B cell (primary cell): Measurements from ENCODE around the gene HTR3E. TPM values are rescaled to one million over a fixed set of nuclear protein-coding genes. Genes with fewer than 3 reads are reported as not detected.

ENCODE experiments used
- ATAC-seq: fragments of 200-7000 bp; cut with Tn5 transposase; one replicate; pipeline ENCODE4 v1.10.0; 2021; ENCODE audit warnings: low read depth, mild to moderate bottlenecking, moderate number of reproducible peaks, moderate library complexity
- CTCF ChIA-PET: fragments of 350-600 bp; sonication (Branson Sonifier 250); formaldehyde crosslinking; loops from one replicate; lab custom pipeline; 2021; ENCODE audit warnings: antibody characterized with exemption, inconsistent platforms; lab: Charles Lee
- POLR2A ChIA-PET: fragments of 350-600 bp; sonication (Branson Sonifier 250); formaldehyde crosslinking; loops from one replicate; lab custom pipeline; 2021; ENCODE audit warnings: antibody characterized with exemption; lab: Charles Lee
- DNase-seq: peaks from one replicate; pipeline ENCODE4 v3.0.0; 2013
- H2AFZ ChIP-seq: 2 replicates; pipeline ENCODE4 v1.6.1; 2012; ENCODE audit warnings: mild to moderate bottlenecking, low read depth, low read length; ENCODE audit not compliant: insufficient read depth, poor library complexity, severe bottlenecking
- H3K27ac ChIP-seq, 2 donors: 1 replicate in 1 of 2; 2 replicates in 1 of 2; pipeline ENCODE4 v1.5.1; 2012 to 2013; ENCODE audit warnings: low read length in 2 of 2, mild to moderate bottlenecking in 2 of 2, moderate library complexity in 1 of 2
- H3K27me3 ChIP-seq, 4 experiments: fragments of 200-600 bp in 1 of 4; sonication (generic) in 1 of 4; replicated peaks in 1 of 4; 1 replicate in 2 of 4; 2 replicates in 2 of 4; pipeline versions ENCODE4 v1.6.1 to v1.7.0; 2013 to 2016; ENCODE audit warnings: low read length in 3 of 4, mild to moderate bottlenecking in 2 of 4, mixed read lengths in 1 of 4, moderate library complexity in 1 of 4; ENCODE audit not compliant: insufficient read depth in 4 of 4, control insufficient read depth in 3 of 4; ENCODE audit errors: control extremely low read depth in 1 of 4
- H3K36me3 ChIP-seq, 2 experiments: replicated peaks in 1 of 2; 1 replicate in 1 of 2; 2 replicates in 1 of 2; pipeline versions ENCODE4 v1.6.1 to v1.7.1; 2013; ENCODE audit warnings: low read length in 1 of 2; ENCODE audit not compliant: insufficient read depth in 2 of 2, control insufficient read depth in 1 of 2; ENCODE audit errors: control extremely low read depth in 1 of 2, extremely low read depth in 1 of 2
- H3K4me1 ChIP-seq, 2 donors: fragments of 200-600 bp in 1 of 2; sonication (generic) in 1 of 2; 1 replicate in 1 of 2; 2 replicates in 1 of 2; pipeline versions ENCODE4 v1.5.1 to v1.6.1; 2013 to 2017; ENCODE audit warnings: low read length in 2 of 2; ENCODE audit not compliant: control insufficient read depth in 2 of 2, insufficient read depth in 2 of 2
- H3K4me2 ChIP-seq: replicated peaks from 2 replicates; pipeline ENCODE3; 2012; ENCODE audit warnings: mild to moderate bottlenecking, low read depth, low read length; ENCODE audit not compliant: poor library complexity, severe bottlenecking
- H3K4me3 ChIP-seq, 5 experiments: fragments of 200-600 bp in 1 of 5; sonication (generic) in 1 of 5; 1 replicate in 3 of 5; 2 replicates in 2 of 5; pipeline versions ENCODE4 v1.5.1 to v1.7.0; 2011 to 2016; ENCODE audit warnings: low read length in 4 of 5, mild to moderate bottlenecking in 4 of 5, low read depth in 2 of 5, control low read depth in 1 of 5, moderate library complexity in 1 of 5; ENCODE audit not compliant: insufficient read depth in 1 of 5; ENCODE audit errors: control extremely low read depth in 1 of 5, extremely low read depth in 1 of 5
- H3K79me2 ChIP-seq: fragments of 200-600 bp; sonication (generic); one replicate; pipeline ENCODE4 v1.6.0; 2016; ENCODE audit warnings: low read length; ENCODE audit not compliant: control insufficient read depth, insufficient read depth
- H3K9ac ChIP-seq: fragments of 200-600 bp; sonication (generic); 2 replicates; pipeline ENCODE4 v1.6.1; 2017; ENCODE audit warnings: mild to moderate bottlenecking, low read length, moderate library complexity
- H3K9me3 ChIP-seq, 3 donors: one replicate each; pipeline versions ENCODE4 v1.6.1 to v1.7.1; 2013; ENCODE audit warnings: low read length in 2 of 3; ENCODE audit not compliant: control insufficient read depth in 2 of 3, insufficient read depth in 1 of 3; ENCODE audit errors: control extremely low read depth in 1 of 3
- H4K20me1 ChIP-seq: 2 replicates; pipeline ENCODE4 v1.6.0; 2012; ENCODE audit warnings: mild to moderate bottlenecking, low read length; ENCODE audit not compliant: insufficient read depth, control insufficient read depth, poor library complexity, severe bottlenecking
- H3K27ac Mint-ChIP-seq: one replicate; pipeline ENCODE4 v1.8.0; 2021; ENCODE audit warnings: mixed read lengths
- H3K27me3 Mint-ChIP-seq: one replicate; pipeline ENCODE4 v1.8.0; 2021; ENCODE audit warnings: mixed read lengths
- H3K4me1 Mint-ChIP-seq: one replicate; pipeline ENCODE4 v1.8.0; 2021; ENCODE audit warnings: mixed read lengths
- H3K4me3 Mint-ChIP-seq: one replicate; pipeline ENCODE4 v1.8.0; 2021; ENCODE audit warnings: mixed read lengths
- H3K9me3 Mint-ChIP-seq: one replicate; pipeline ENCODE4 v1.8.0; 2022; ENCODE audit warnings: mixed read lengths; ENCODE audit not compliant: insufficient read depth
- CTCF ChIP-seq: fragments of 200-600 bp; IDR thresholded peaks from one replicate; pipeline ENCODE4 v1.8.0; 2022; ENCODE audit warnings: antibody characterized with exemption, mild to moderate bottlenecking
- EZH2 ChIP-seq: IDR thresholded peaks from 2 replicates; pipeline ENCODE4 v1.6.1; 2012; ENCODE audit warnings: borderline replicate concordance, low read depth, mild to moderate bottlenecking, moderate library complexity, low read length; ENCODE audit not compliant: insufficient read depth, poor library complexity, severe bottlenecking
- WGBS: methylation state at CpG from one replicate; pipeline ENCODE4 v1.1.5; 2013; ENCODE audit warnings: missing lambda C conversion rate; ENCODE audit not compliant: insufficient coverage; 5-methylcytosine and 5-hydroxymethylcytosine counted together
- intact Hi-C: fragments of 100-400 bp; cut with micrococcal nuclease; formaldehyde crosslinking; loops from one replicate; pipeline ENCODE4 v1.10.0; 2022
- polyA plus RNA-seq: library from polyadenylated mRNA; depleted of rRNA; stranded (reverse); fragments of >200 nt; gene quantifications from 2 replicates; pipeline ENCODE4 v1.2.3, GENCODE V29; 2012
- total RNA-seq, 2 donors: library from RNA; stranded (reverse); fragments of 120-200 nt in 1 of 2; gene quantifications; 1 replicate in 1 of 2; 2 replicates in 1 of 2; pipeline versions ENCODE4 v1.2.3 to v1.2.4, GENCODE V29; 2013 to 2022

The HTR3E gene
- total and polyA plus RNA-seq, 2 donors (not counting 1 experiment from before 2014, with no cell fraction given) = not detected

GRCh38 chr3:184154885-184155643 lies 58.2 kb downstream of the HTR3E start, which contains the start of gene DVL3:
Gene DVL3 (plus strand): TSS chr3:184155377. CDS start chr3:184155636, 259 bp downstream.
- peak within 1 kb of the TSS; percentile 86 for H3K4me2 ChIP-seq
- intact Hi-C loops = loop anchor here (1.0 kb wide), 3 partner anchors 19 to 30 kb away; partner anchors contain the start of genes AP2M1 and EIF2B5
- H3K27ac Mint-ChIP-seq = peak within 1 kb of the TSS; percentile 87
- H3K9ac ChIP-seq = peak within 1 kb of the TSS; percentile 86
- peaks cover 31% of the 10 kb centered on the region for H3K4me1 Mint-ChIP-seq
- peak within 1 kb of the TSS; percentile 33 to 74 for H3K27ac ChIP-seq
- POLR2A ChIA-PET = interaction anchor here (0.7 to 1.0 kb wide), 5 partner anchors 18 to 319 kb away, joined by 3 to 5 read pairs (median 4); partner anchors contain the start of gene EIF2B5
- H4K20me1 ChIP-seq = peaks cover 33% of the 10 kb centered on the region
- DNase-seq = peak; percentile 77
- no peaks in the 10 kb centered on the region for H3K27me3 Mint-ChIP-seq
- peak within 1 kb of the TSS; percentile 95 for H3K4me3 Mint-ChIP-seq
- H3K4me1 ChIP-seq = peaks cover 13 to 34% of the 10 kb centered on the region in 2 donors
- H3K27me3 ChIP-seq = no peaks in the 10 kb centered on the region
- peaks cover 0 to 2% of the 10 kb centered on the region in 2 experiments for H3K36me3 ChIP-seq
- 2% methylated on average over 84 of the region's 84 CpGs for WGBS
- H2AFZ ChIP-seq = peak within 1 kb of the TSS; percentile 89
- CTCF ChIA-PET = interaction anchor here (1.0 to 3.0 kb wide), 4 partner anchors 10 to 271 kb away, joined by 3 to 15 read pairs (median 6); partner anchors contain the start of gene PARL
- peak within 1 kb of the TSS; percentile 70 to 81 (median 76) for H3K4me3 ChIP-seq
- no peaks in the 10 kb centered on the region for H3K9me3 ChIP-seq
- TF ChIP-seq EZH2 (no peak), CTCF (no peak)
- H3K9me3 Mint-ChIP-seq = no peaks in the 10 kb centered on the region
- peak; percentile 83 for ATAC-seq
- H3K79me2 ChIP-seq = peaks cover 39% of the 10 kb centered on the region
